ENCODE measurements around the gene RASD2. TPM values are rescaled to one million over a fixed set of nuclear protein-coding genes. Genes with fewer than 3 reads are reported as not detected.

RASD2 gene
- total RNA-seq, 4 donors from 2014 or later: 1.8 to 5.4 (median 1.9) TPM

GRCh38 chr22:35547987-35548721 lies 7.5 kb downstream of the RASD2 start:
- no peak for DNase-seq
- H3K27ac ChIP-seq: no peak overlapping the region
- in situ Hi-C loops (cut with MboI; ENCODE audit: low sequenced_read_pairs in 4 of 4): no loop called here
- peaks cover 20% of the 10 kb centered on the region in 2 donors for H3K4me1 ChIP-seq
- no peaks in the 10 kb centered on the region for H3K9me3 ChIP-seq
- TF ChIP-seq CTCF (IDR thresholded peaks at IDR 0.05 in 4 of 5, conservative IDR thresholded peaks at IDR 0.05 in 1 of 5): no peak
- no peak for TF ChIP-seq POLR2A (IDR thresholded peaks at IDR 0.05)
- H3K4me3 ChIP-seq: no peak overlapping the region
- H3K27me3 ChIP-seq: no peaks in the 10 kb centered on the region
- intact Hi-C loops (cut with DNase I; ENCODE audit: low total_unique reads): no loop called here
- no peaks in the 10 kb centered on the region for H3K36me3 ChIP-seq
- no peak for ATAC-seq

- in situ Hi-C loops (cut with MboI; ENCODE audit: low sequenced_read_pairs in 4 of 4) (no loop called here), intact Hi-C loops (cut with DNase I; ENCODE audit: low total_unique reads) (no loop called here)
- DNase-seq: no peak
- Histone ChIP-seq H3K4me1 (peaks cover 20% of the 10 kb centered on the region in 2 donors), H3K4me3 (no peak overlapping the region), H3K9me3 (no peaks in the 10 kb centered on the region), H3K27me3 (no peaks in the 10 kb centered on the region), H3K27ac (no peak overlapping the region), H3K36me3 (no peaks in the 10 kb centered on the region)
- no peak for ATAC-seq
- TF ChIP-seq CTCF (IDR thresholded peaks at IDR 0.05 in 4 of 5, conservative IDR thresholded peaks at IDR 0.05 in 1 of 5) (no peak), POLR2A (IDR thresholded peaks at IDR 0.05) (no peak)
Observed at GRCh38 chr22:35548722-35549112, 8.1 kb downstream of the RASD2 start.

GRCh38 chr22:35549328-35549727 lies 8.7 kb downstream of the RASD2 start:
- H3K27me3 ChIP-seq: no peaks in the 10 kb centered on the region
- ATAC-seq (no peak), DNase-seq (no peak)
- no peaks in the 10 kb centered on the region for H3K36me3 ChIP-seq
- intact Hi-C loops (cut with DNase I; ENCODE audit: low total_unique reads): no loop called here
- TF ChIP-seq CTCF (IDR thresholded peaks at IDR 0.05 in 4 of 5, conservative IDR thresholded peaks at IDR 0.05 in 1 of 5) (no peak), POLR2A (IDR thresholded peaks at IDR 0.05) (no peak)
- no peaks in the 10 kb centered on the region for H3K9me3 ChIP-seq
- in situ Hi-C loops (cut with MboI; ENCODE audit: low sequenced_read_pairs in 4 of 4): no loop called here
- peak overlapping the region in 2 of 4 donors; percentile 8 to 14 for H3K27ac ChIP-seq
- no peak overlapping the region for H3K4me3 ChIP-seq
- H3K4me1 ChIP-seq: peaks cover 14% of the 10 kb centered on the region in 2 donors

GRCh38 chr22:35551549-35552177 lies 11.0 kb downstream of the RASD2 start:
- no peaks in the 10 kb centered on the region for H3K27me3 ChIP-seq
- ATAC-seq (no peak), DNase-seq (no peak)
- TF ChIP-seq POLR2A (IDR thresholded peaks at IDR 0.05) (no peak), CTCF (IDR thresholded peaks at IDR 0.05 in 4 of 5, conservative IDR thresholded peaks at IDR 0.05 in 1 of 5) (no peak)
- no peak overlapping the region for H3K27ac ChIP-seq
- H3K36me3 ChIP-seq: no peaks in the 10 kb centered on the region
- H3K4me3 ChIP-seq: no peak overlapping the region
- intact Hi-C loops (cut with DNase I; ENCODE audit: low total_unique reads) (no loop called here), in situ Hi-C loops (cut with MboI; ENCODE audit: low sequenced_read_pairs in 4 of 4) (no loop called here)
- peaks cover 5 to 8% of the 10 kb centered on the region in 2 donors for H3K4me1 ChIP-seq
- no peaks in the 10 kb centered on the region for H3K9me3 ChIP-seq

Data from gastrocnemius medialis (tissue), 4 donors.